ENCODE data around the gene HSP90AB1. TPM values are rescaled to one million over a fixed set of nuclear protein-coding genes. Genes with fewer than 3 reads are reported as not detected.

Gene HSP90AB1
- polyA plus RNA-seq, 2 of the 4 experiments (the other 2 are of a cell fraction) = 1,136 to 1,155 TPM

DNA sequence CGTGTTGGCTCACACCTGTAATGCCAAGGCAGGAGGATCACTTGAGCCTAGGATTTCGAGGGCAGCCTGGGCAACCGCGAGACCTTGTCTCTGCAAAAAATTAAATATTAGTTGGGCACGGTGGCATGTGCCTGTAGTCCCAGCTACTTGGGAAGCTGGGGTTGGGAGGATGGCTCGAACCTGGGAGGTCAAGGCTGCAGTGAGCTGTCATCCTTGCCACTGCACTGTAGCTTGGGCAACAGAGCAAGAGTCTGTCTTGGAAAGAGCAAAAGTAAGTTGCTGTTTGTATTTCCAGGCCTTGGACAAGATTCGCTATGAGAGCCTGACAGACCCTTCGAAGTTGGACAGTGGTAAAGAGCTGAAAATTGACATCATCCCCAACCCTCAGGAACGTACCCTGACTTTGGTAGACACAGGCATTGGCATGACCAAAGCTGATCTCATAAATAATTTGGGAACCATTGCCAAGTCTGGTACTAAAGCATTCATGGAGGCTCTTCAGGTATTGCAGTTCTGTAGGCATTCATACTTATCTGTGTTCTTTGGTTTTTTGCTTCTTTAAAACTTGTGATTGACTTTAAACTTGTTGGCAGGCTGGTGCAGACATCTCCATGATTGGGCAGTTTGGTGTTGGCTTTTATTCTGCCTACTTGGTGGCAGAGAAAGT is 2.3 kb downstream of the HSP90AB1 start:
- peak overlapping the region; percentile 95 to 99; a peak in 4 of 6 replicates for H3K27ac ChIP-seq
- DNase-seq (ENCODE audit: low read depth in 1 of 2, low spot score in 1 of 2) = no peak
- H3K4me3 ChIP-seq = peak overlapping the region; percentile 90
- H3K9me3 ChIP-seq = no peaks in the 10 kb centered on the region
- POLR2A ChIA-PET = no interaction called here
- peaks cover 56% of the 10 kb centered on the region for H3K4me1 ChIP-seq
- no peak for FAIRE-seq
- TF ChIP-seq RARB (CRISPR knock-in tag; IDR thresholded peaks at IDR 0.05) (no peak), CBX2 (IDR thresholded peaks at IDR 0.05; ENCODE audit: borderline replicate concordance, low read depth) (no peak), POLR2AphosphoS2 (conservative IDR thresholded peaks at IDR 0.05; ENCODE audit: low read length) (no peak), ZNF302 (CRISPR knock-in tag; IDR thresholded peaks at IDR 0.05) (no peak), KDM5A (IDR thresholded peaks at IDR 0.05) (no peak), FOSB (CRISPR knock-in tag; IDR thresholded peaks at IDR 0.05) (no peak), HOXB5 (CRISPR knock-in tag; IDR thresholded peaks at IDR 0.05) (no peak), MAZ (IDR thresholded peaks at IDR 0.05; ENCODE audit: borderline replicate concordance, low read depth, low read length) (no peak), MAFK (IDR thresholded peaks at IDR 0.05; ENCODE audit: partially characterized antibody) (no peak), KDM1A (IDR thresholded peaks at IDR 0.05; ENCODE audit: low read depth) (no peak), TFCP2L1 (CRISPR knock-in tag; IDR thresholded peaks at IDR 0.05) (no peak)
- TF ChIP-seq, protein P1, sequence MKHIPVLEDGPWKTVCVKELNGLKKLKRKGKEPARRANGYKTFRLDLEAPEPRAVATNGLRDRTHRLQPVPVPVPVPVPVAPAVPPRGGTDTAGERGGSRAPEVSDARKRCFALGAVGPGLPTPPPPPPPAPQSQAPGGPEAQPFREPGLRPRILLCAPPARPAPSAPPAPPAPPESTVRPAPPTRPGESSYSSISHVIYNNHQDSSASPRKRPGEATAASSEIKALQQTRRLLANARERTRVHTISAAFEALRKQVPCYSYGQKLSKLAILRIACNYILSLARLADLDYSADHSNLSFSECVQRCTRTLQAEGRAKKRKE (CRISPR knock-in tag; IDR thresholded peaks at IDR 0.05; ENCODE audit: low read depth) = no peak
- TF ChIP-seq, protein P2, sequence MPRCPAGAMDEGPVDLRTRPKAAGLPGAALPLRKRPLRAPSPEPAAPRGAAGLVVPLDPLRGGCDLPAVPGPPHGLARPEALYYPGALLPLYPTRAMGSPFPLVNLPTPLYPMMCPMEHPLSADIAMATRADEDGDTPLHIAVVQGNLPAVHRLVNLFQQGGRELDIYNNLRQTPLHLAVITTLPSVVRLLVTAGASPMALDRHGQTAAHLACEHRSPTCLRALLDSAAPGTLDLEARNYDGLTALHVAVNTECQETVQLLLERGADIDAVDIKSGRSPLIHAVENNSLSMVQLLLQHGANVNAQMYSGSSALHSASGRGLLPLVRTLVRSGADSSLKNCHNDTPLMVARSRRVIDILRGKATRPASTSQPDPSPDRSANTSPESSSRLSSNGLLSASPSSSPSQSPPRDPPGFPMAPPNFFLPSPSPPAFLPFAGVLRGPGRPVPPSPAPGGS (IDR thresholded peaks at IDR 0.05) = no peak
- TF ChIP-seq, protein P3, sequence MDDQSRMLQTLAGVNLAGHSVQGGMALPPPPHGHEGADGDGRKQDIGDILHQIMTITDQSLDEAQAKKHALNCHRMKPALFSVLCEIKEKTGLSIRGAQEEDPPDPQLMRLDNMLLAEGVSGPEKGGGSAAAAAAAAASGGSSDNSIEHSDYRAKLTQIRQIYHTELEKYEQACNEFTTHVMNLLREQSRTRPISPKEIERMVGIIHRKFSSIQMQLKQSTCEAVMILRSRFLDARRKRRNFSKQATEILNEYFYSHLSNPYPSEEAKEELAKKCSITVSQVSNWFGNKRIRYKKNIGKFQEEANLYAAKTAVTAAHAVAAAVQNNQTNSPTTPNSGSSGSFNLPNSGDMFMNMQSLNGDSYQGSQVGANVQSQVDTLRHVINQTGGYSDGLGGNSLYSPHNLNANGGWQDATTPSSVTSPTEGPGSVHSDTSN (IDR thresholded peaks at IDR 0.05) = no peak
- H3K4me2 ChIP-seq = peak overlapping the region; percentile 99
- WGBS (ENCODE audit: missing lambda C conversion rate) = 36% methylated on average over 9 of the region's 9 CpGs
- CTCF ChIA-PET = interaction anchor here (1.3 to 7.8 kb wide), 2 partner anchors 12 to 14 kb away, joined by 7 to 56 read pairs; no protein-coding TSS in a partner anchor
- no peak for ATAC-seq

DNA sequence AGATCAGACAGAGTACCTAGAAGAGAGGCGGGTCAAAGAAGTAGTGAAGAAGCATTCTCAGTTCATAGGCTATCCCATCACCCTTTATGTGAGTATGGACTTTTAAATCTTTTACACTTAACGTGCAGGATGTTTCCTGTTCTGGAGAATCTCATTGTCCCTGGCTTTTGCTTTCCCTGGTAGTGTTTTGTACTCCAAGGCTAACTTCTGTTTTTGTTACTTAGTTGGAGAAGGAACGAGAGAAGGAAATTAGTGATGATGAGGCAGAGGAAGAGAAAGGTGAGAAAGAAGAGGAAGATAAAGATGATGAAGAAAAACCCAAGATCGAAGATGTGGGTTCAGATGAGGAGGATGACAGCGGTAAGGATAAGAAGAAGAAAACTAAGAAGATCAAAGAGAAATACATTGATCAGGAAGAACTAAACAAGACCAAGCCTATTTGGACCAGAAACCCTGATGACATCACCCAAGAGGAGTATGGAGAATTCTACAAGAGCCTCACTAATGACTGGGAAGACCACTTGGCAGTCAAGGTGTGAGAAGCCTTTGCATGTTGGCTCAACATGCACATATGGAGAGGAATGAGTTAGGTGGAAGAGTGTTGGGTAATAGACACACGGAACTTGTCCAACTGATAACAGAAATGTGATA is 3.3 kb downstream of the HSP90AB1 start:
- no peak for ATAC-seq
- WGBS (ENCODE audit: missing lambda C conversion rate) = 65% methylated on average over 6 of the region's 6 CpGs
- H3K4me1 ChIP-seq = peaks cover 54% of the 10 kb centered on the region

More for the DNA sequence above, 3.3 kb downstream of the HSP90AB1 start:
- CTCF ChIA-PET = interaction anchor here (1.3 to 2.3 kb wide), 4 partner anchors 12 to 77 kb away, joined by 7 to 10 read pairs (median 8); no protein-coding TSS in a partner anchor
- POLR2A ChIA-PET = no interaction called here
- H3K27ac ChIP-seq = no peak overlapping the region
- FAIRE-seq (no peak), DNase-seq (ENCODE audit: low read depth in 1 of 2, low spot score in 1 of 2) (no peak)
- no peaks in the 10 kb centered on the region for H3K9me3 ChIP-seq
- H3K4me2 ChIP-seq = peak overlapping the region; percentile 99
- no peak for TF ChIP-seq HEYL (CRISPR knock-in tag; IDR thresholded peaks at IDR 0.05)
- TF ChIP-seq CEBPB (IDR thresholded peaks at IDR 0.05) = no peak
- TF ChIP-seq, protein P4, sequence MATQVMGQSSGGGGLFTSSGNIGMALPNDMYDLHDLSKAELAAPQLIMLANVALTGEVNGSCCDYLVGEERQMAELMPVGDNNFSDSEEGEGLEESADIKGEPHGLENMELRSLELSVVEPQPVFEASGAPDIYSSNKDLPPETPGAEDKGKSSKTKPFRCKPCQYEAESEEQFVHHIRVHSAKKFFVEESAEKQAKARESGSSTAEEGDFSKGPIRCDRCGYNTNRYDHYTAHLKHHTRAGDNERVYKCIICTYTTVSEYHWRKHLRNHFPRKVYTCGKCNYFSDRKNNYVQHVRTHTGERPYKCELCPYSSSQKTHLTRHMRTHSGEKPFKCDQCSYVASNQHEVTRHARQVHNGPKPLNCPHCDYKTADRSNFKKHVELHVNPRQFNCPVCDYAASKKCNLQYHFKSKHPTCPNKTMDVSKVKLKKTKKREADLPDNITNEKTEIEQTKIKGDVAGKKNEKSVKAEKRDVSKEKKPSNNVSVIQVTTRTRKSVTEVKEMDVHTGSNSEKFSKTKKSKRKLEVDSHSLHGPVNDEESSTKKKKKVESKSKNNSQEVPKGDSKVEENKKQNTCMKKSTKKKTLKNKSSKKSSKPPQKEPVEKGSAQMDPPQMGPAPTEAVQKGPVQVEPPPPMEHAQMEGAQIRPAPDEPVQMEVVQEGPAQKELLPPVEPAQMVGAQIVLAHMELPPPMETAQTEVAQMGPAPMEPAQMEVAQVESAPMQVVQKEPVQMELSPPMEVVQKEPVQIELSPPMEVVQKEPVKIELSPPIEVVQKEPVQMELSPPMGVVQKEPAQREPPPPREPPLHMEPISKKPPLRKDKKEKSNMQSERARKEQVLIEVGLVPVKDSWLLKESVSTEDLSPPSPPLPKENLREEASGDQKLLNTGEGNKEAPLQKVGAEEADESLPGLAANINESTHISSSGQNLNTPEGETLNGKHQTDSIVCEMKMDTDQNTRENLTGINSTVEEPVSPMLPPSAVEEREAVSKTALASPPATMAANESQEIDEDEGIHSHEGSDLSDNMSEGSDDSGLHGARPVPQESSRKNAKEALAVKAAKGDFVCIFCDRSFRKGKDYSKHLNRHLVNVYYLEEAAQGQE (IDR thresholded peaks at IDR 0.05) = no peak
- TF ChIP-seq CHD4 (IDR thresholded peaks at IDR 0.05; ENCODE audit: borderline replicate concordance) = no peak
- no peak for TF ChIP-seq HOXA7 (CRISPR knock-in tag; IDR thresholded peaks at IDR 0.05)
- no peak for TF ChIP-seq JUN (IDR thresholded peaks at IDR 0.05)
- TF ChIP-seq RFX5 (IDR thresholded peaks at IDR 0.05) = no peak
- TF ChIP-seq, protein P1 (CRISPR knock-in tag; IDR thresholded peaks at IDR 0.05; ENCODE audit: low read depth) = no peak
- TF ChIP-seq BHLHE40 (IDR thresholded peaks at IDR 0.05; ENCODE audit: low read depth, low read length) = no peak
- TF ChIP-seq, protein P5, sequence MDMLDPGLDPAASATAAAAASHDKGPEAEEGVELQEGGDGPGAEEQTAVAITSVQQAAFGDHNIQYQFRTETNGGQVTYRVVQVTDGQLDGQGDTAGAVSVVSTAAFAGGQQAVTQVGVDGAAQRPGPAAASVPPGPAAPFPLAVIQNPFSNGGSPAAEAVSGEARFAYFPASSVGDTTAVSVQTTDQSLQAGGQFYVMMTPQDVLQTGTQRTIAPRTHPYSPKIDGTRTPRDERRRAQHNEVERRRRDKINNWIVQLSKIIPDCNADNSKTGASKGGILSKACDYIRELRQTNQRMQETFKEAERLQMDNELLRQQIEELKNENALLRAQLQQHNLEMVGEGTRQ (IDR thresholded peaks at IDR 0.05) = no peak
- H3K4me3 ChIP-seq = peak overlapping the region; percentile 90

Data from A549 (cell line).